Tibial nerve (tissue), 4 donors: ENCODE measurements around the gene TACO1. TPM values are rescaled to one million over a fixed set of nuclear protein-coding genes. Genes with fewer than 3 reads are reported as not detected.

ENCODE experiments used
- DNase-seq, 2 donors: peaks; one replicate each; pipeline ENCODE4 v3.0.0-alpha.2; 2019; ENCODE audit warnings: low spot score in 2 of 2
- H3K27ac ChIP-seq, 4 donors: fragments of 200-600 bp; sonication (generic) in 3 of 4; one replicate each; pipeline ENCODE4 v1.5.1; 2017 to 2019; ENCODE audit warnings: mild to moderate bottlenecking in 1 of 4
- H3K27me3 ChIP-seq, 2 donors: fragments of 200-600 bp; sonication (generic) in 1 of 2; one replicate each; pipeline versions ENCODE4 v1.5.1 to v1.6.0; 2017 to 2019
- H3K36me3 ChIP-seq, 3 donors: fragments of 200-600 bp; sonication (generic); one replicate each; pipeline ENCODE4 v1.5.1; 2018 to 2019
- H3K4me1 ChIP-seq, 4 donors: fragments of 200-600 bp; sonication (generic) in 3 of 4; one replicate each; pipeline ENCODE4 v1.5.1; 2017 to 2019
- H3K4me3 ChIP-seq, 4 donors: fragments of 200-600 bp; sonication (generic) in 3 of 4; one replicate each; pipeline ENCODE4 v1.5.1; 2017 to 2019; ENCODE audit warnings: mild to moderate bottlenecking in 1 of 4, moderate library complexity in 1 of 4
- H3K9me3 ChIP-seq, 4 donors: fragments of 200-600 bp; sonication (generic) in 3 of 4; one replicate each; pipeline ENCODE4 v1.5.1; 2017 to 2019
- CTCF ChIP-seq, 5 experiments: fragments of 200-600 bp in 3 of 5; fragments of 450-650 bp in 2 of 5; sonication (generic) in 3 of 5; IDR thresholded peaks; one replicate each; pipeline ENCODE4 v1.5.1; 2016 to 2019; ENCODE audit warnings: antibody characterized with exemption in 5 of 5, mild to moderate bottlenecking in 3 of 5, moderate library complexity in 2 of 5
- EP300 ChIP-seq, 2 donors: sonication (generic); formaldehyde crosslinking; IDR thresholded peaks; one replicate each; pipeline ENCODE4 v1.6.1; 2017; ENCODE audit warnings: antibody characterized with exemption in 2 of 2, mild to moderate bottlenecking in 1 of 2
- POLR2A ChIP-seq, 2 donors: fragments of 450-650 bp; IDR thresholded peaks; one replicate each; pipeline ENCODE4 v1.6.1; 2017; ENCODE audit warnings: antibody characterized with exemption in 2 of 2, mild to moderate bottlenecking in 2 of 2, moderate library complexity in 2 of 2
- WGBS, 2 donors: methylation state at CpG; one replicate each; pipeline ENCODE4 v1.1.5; 2018; 5-methylcytosine and 5-hydroxymethylcytosine counted together
- small RNA-seq: library from RNA; depleted of rRNA; stranded (forward); fragments of <200 nt; gene quantifications from one replicate; pipeline ENCODE3, GENCODE V24; 2016
- total RNA-seq, 4 donors: library from RNA; depleted of rRNA; stranded (reverse); fragments of >200 nt; gene quantifications; one replicate each; pipeline ENCODE4 v1.1.0, GENCODE V29; 2016

TACO1 gene
- total RNA-seq, 4 donors from 2014 or later, result 9.8 to 18.0 (median 13.3) TPM

GRCh38 chr17:63647936-63648335 lies 47.2 kb downstream of the TACO1 start:
- Histone ChIP-seq H3K36me3 (peaks cover 0 to 72% (median 0%) of the 10 kb centered on the region in 3 donors), H3K27ac (no peak overlapping the region), H3K4me3 (no peak overlapping the region), H3K9me3 (no peaks in the 10 kb centered on the region), H3K4me1 (peaks cover 0 to 47% (median 10%) of the 10 kb centered on the region in 4 donors), H3K27me3 (no peaks in the 10 kb centered on the region)
- DNase-seq, result no peak
- no peak for TF ChIP-seq POLR2A (IDR thresholded peaks at IDR 0.05)
- TF ChIP-seq CTCF (IDR thresholded peaks at IDR 0.05), result no peak
- no peak for TF ChIP-seq EP300 (IDR thresholded peaks at IDR 0.05)

- H3K4me1 ChIP-seq, result peaks cover 0 to 36% (median 10%) of the 10 kb centered on the region in 4 donors
- no peak for DNase-seq
- 86% methylated on average over 1 of the region's 1 CpG for WGBS, 2 donors
- H3K36me3 ChIP-seq, result peaks cover 0 to 78% (median 9%) of the 10 kb centered on the region in 3 donors
- H3K9me3 ChIP-seq, result no peaks in the 10 kb centered on the region
- no peak overlapping the region for H3K27ac ChIP-seq
- H3K27me3 ChIP-seq, result no peaks in the 10 kb centered on the region
- TF ChIP-seq POLR2A (IDR thresholded peaks at IDR 0.05) (no peak), EP300 (IDR thresholded peaks at IDR 0.05) (peak in 1 of 2 donors; percentile 36)
- H3K4me3 ChIP-seq, result no peak overlapping the region
Measured at GRCh38 chr17:63649813-63650212, 49.1 kb downstream of the TACO1 start.

- Histone ChIP-seq H3K4me1 (peaks cover 0 to 21% (median 3%) of the 10 kb centered on the region in 4 donors), H3K9me3 (no peaks in the 10 kb centered on the region), H3K36me3 (peaks cover 2 to 88% (median 9%) of the 10 kb centered on the region in 3 donors), H3K4me3 (no peak overlapping the region), H3K27ac (no peak overlapping the region), H3K27me3 (no peaks in the 10 kb centered on the region)
- no peak for DNase-seq
- 74 to 77% methylated on average over 3 of the region's 3 CpGs for WGBS, 2 donors
- TF ChIP-seq CTCF (IDR thresholded peaks at IDR 0.05) (no peak), POLR2A (IDR thresholded peaks at IDR 0.05) (no peak), EP300 (IDR thresholded peaks at IDR 0.05) (no peak)
Measured at GRCh38 chr17:63652106-63652505, 51.4 kb downstream of the TACO1 start.

- H3K9me3 ChIP-seq, result no peaks in the 10 kb centered on the region
- H3K4me3 ChIP-seq, result no peak overlapping the region
- no peak for DNase-seq
- H3K27me3 ChIP-seq, result no peaks in the 10 kb centered on the region
- peaks cover 2 to 88% (median 9%) of the 10 kb centered on the region in 3 donors for H3K36me3 ChIP-seq
- 25 to 27% methylated on average over 2 of the region's 2 CpGs for WGBS, 2 donors
- TF ChIP-seq CTCF (IDR thresholded peaks at IDR 0.05), result no peak
- TF ChIP-seq POLR2A (IDR thresholded peaks at IDR 0.05), result no peak
- no peak for TF ChIP-seq EP300 (IDR thresholded peaks at IDR 0.05)
- no peak overlapping the region for H3K27ac ChIP-seq
- peaks cover 0 to 15% (median 2%) of the 10 kb centered on the region in 4 donors for H3K4me1 ChIP-seq
Measured at GRCh38 chr17:63653050-63653449, 52.4 kb downstream of the TACO1 start.

- Histone ChIP-seq H3K4me3 (no peak overlapping the region), H3K27me3 (no peaks in the 10 kb centered on the region), H3K4me1 (peaks cover 0 to 7% (median 0%) of the 10 kb centered on the region in 4 donors), H3K9me3 (no peaks in the 10 kb centered on the region), H3K27ac (no peak overlapping the region), H3K36me3 (peaks cover 2 to 94% (median 13%) of the 10 kb centered on the region in 3 donors)
- TF ChIP-seq CTCF (IDR thresholded peaks at IDR 0.05) (no peak), POLR2A (IDR thresholded peaks at IDR 0.05) (no peak), EP300 (IDR thresholded peaks at IDR 0.05) (no peak)
- WGBS, 2 donors, result 63 to 72% methylated on average over 3 of the region's 3 CpGs
- no peak for DNase-seq
Measured at GRCh38 chr17:63657786-63658185, 57.1 kb downstream of the TACO1 start.

Small RNA genes lying within 50 kb of the gene (small RNA-seq; reads per million reads assigned to genes)
- gene RNU6-288P, result not detected

Other genes with a start within 250 kb of the TACO1 start
- 10 to 100 TPM; 21.4 to 52.5 (median 35.0) TPM for gene CYB561, start 154.6 kb upstream of the TACO1 start, total RNA-seq
- 10 to 100 TPM in 2 of 4 donors, 1 to 10 TPM in 2; 7.5 to 35.3 (median 14.1) TPM for gene ACE, start 123.8 kb upstream of the TACO1 start, total RNA-seq
- gene KCNH6, start 77.5 kb upstream of the TACO1 start, total RNA-seq, result not detected
- gene DCAF7, start 50.4 kb upstream of the TACO1 start, total RNA-seq, result 10 to 100 TPM; 25.5 to 33.3 (median 28.2) TPM
- gene MAP3K3, start 21.5 kb downstream of the TACO1 start, total RNA-seq, result 100 to 1,000 TPM in 1 of 4 donors, 10 to 100 TPM in 3; 62.8 to 107 (median 71.7) TPM
- 10 to 100 TPM in 3 of 4 donors, 1 to 10 TPM in 1; 7.5 to 40.2 (median 25.2) TPM for gene LIMD2, start 99.2 kb downstream of the TACO1 start, total RNA-seq
- 10 to 100 TPM; 38.0 to 45.8 (median 43.2) TPM for gene STRADA, start 140.9 kb downstream of the TACO1 start, total RNA-seq
- 10 to 100 TPM; 43.7 to 62.0 (median 51.0) TPM for gene CCDC47, start 172.7 kb downstream of the TACO1 start, total RNA-seq
- 100 to 1,000 TPM; 106 to 154 (median 123) TPM for gene DDX42, start 173.3 kb downstream of the TACO1 start, total RNA-seq
- gene PSMC5, start 226.5 kb downstream of the TACO1 start, total RNA-seq, result 100 to 1,000 TPM in 2 of 4 donors, 10 to 100 TPM in 2; 62.1 to 116 (median 103) TPM
- 10 to 100 TPM; 32.8 to 69.3 (median 43.2) TPM for gene FTSJ3, start 226.8 kb downstream of the TACO1 start, total RNA-seq
- 100 to 1,000 TPM; 241 to 402 (median 302) TPM for gene SMARCD2, start 241.8 kb downstream of the TACO1 start, total RNA-seq